Neural progenitor cell (in vitro differentiated cells): ENCODE data around the gene TBXAS1.

ENCODE experiments used
- CTCF ChIP-seq: fragments of 200-600 bp; sonication (generic); IDR thresholded peaks from 2 replicates; pipeline ENCODE4 v1.5.1; 2017; ENCODE audit warnings: antibody characterized with exemption, mild to moderate bottlenecking
- EZH2 ChIP-seq: fragments of 200-600 bp; sonication (generic); IDR thresholded peaks from 2 replicates; pipeline ENCODE4 v1.6.1; 2017; ENCODE audit warnings: antibody characterized with exemption, mild to moderate bottlenecking, moderate library complexity
- EZH2phosphoT487 ChIP-seq: fragments of 200-600 bp; sonication (generic); IDR thresholded peaks from 2 replicates; pipeline ENCODE4 v1.6.1; 2017; ENCODE audit warnings: antibody characterized with exemption

- no peak for TF ChIP-seq CTCF
- no peak for TF ChIP-seq EZH2
- TF ChIP-seq EZH2phosphoT487: no peak
Measured at GRCh38 chr7:139829025-139829774, at the start of gene TBXAS1.
